Endothelial cell of umbilical vein (primary cell): ENCODE results near the gene ASIC5. TPM values are rescaled to one million over a fixed set of nuclear protein-coding genes. Genes with fewer than 3 reads are reported as not detected.

Source experiments
- BruUV-seq: library from RNA; stranded (reverse); fragments of 400-500 nt; replicated peaks from 2 replicates; lab custom pipeline; 2021; lab: Mats Ljungman, UMichigan
- CTCF ChIA-PET: fragments of 300-600, 350-600 bp; sonication (Branson Sonifier 250); formaldehyde crosslinking; loops from one replicate; lab custom pipeline; 2021; ENCODE audit warnings: antibody characterized with exemption, inconsistent platforms; lab: Charles Lee
- POLR2A ChIA-PET: fragments of 300-600, 350-600 bp; sonication (Branson Sonifier 250); formaldehyde crosslinking; loops from one replicate; lab custom pipeline; 2021; ENCODE audit warnings: antibody characterized with exemption, inconsistent platforms; lab: Charles Lee
- DNase-seq: peaks from one replicate; pipeline ENCODE4 v3.0.0-alpha.2; 2011; ENCODE audit warnings: low read depth, low spot score
- FAIRE-seq: peaks from 2 replicates; lab custom pipeline; 2011; peaks lifted over from hg19 to GRCh38; lab: Jason Lieb, UNC
- H2AFZ ChIP-seq: 2 replicates; pipeline ENCODE4 v1.6.0; 2012; ENCODE audit warnings: low read depth, low read length, control low read depth, inconsistent platforms
- H3K27ac ChIP-seq: 2 replicates; pipeline ENCODE4 v1.5.1; 2011; ENCODE audit warnings: low read depth, mild to moderate bottlenecking, control low read depth, low read length, moderate library complexity; ENCODE audit not compliant: insufficient read depth
- H3K27me3 ChIP-seq, 2 experiments: 2 replicates each; pipeline versions ENCODE4 v1.6.0 to v1.6.1; 2011; ENCODE audit warnings: low read length in 2 of 2, mixed read lengths in 1 of 2; ENCODE audit not compliant: control insufficient read depth in 2 of 2, insufficient read depth in 2 of 2
- H3K36me3 ChIP-seq, 2 experiments: 2 replicates in 1 of 2; 3 replicates in 1 of 2; pipeline ENCODE4 v1.5.1; 2011; ENCODE audit warnings: low read length in 2 of 2, mild to moderate bottlenecking in 1 of 2, moderate library complexity in 1 of 2; ENCODE audit not compliant: control insufficient read depth in 2 of 2, insufficient read depth in 2 of 2; ENCODE audit errors: extremely low read depth in 1 of 2
- H3K4me1 ChIP-seq: 3 replicates; pipeline ENCODE4 v1.5.1; 2011; ENCODE audit warnings: mild to moderate bottlenecking, low read length; ENCODE audit not compliant: control insufficient read depth, insufficient read depth; ENCODE audit errors: extremely low read depth
- H3K4me2 ChIP-seq: 2 replicates; pipeline ENCODE4 v1.6.1; 2011; ENCODE audit warnings: low read length, control low read depth, mixed read lengths; ENCODE audit not compliant: insufficient read depth
- H3K4me3 ChIP-seq, 3 experiments: fragments of 200-600 bp in 1 of 3; sonication (generic), shearing (Covaris generic) in 1 of 3; replicated peaks in 1 of 3; 2 replicates each; pipeline ENCODE4 v1.5.1; 2011 to 2016; ENCODE audit warnings: control low read depth in 3 of 3, low read length in 3 of 3, mild to moderate bottlenecking in 2 of 3, inconsistent platforms in 1 of 3, low read depth in 1 of 3, moderate library complexity in 1 of 3; ENCODE audit not compliant: insufficient read depth in 1 of 3
- H3K79me2 ChIP-seq: 2 replicates; pipeline ENCODE4 v1.6.0; 2012; ENCODE audit warnings: low read length, inconsistent platforms; ENCODE audit not compliant: control insufficient read depth, insufficient read depth
- H3K9ac ChIP-seq: replicated peaks from 2 replicates; pipeline ENCODE3; 2011; ENCODE audit warnings: low read length, control low read depth; ENCODE audit not compliant: insufficient read depth; ENCODE audit errors: extremely low read depth
- H3K9me1 ChIP-seq: replicated peaks from 3 replicates; pipeline ENCODE4 v1.6.0; 2011; ENCODE audit warnings: mild to moderate bottlenecking, low read length; ENCODE audit not compliant: control insufficient read depth, insufficient read depth; ENCODE audit errors: extremely low read depth
- H3K9me3 ChIP-seq: replicated peaks from 2 replicates; pipeline ENCODE4 v1.5.1; 2012; ENCODE audit warnings: low read length, inconsistent platforms; ENCODE audit not compliant: control insufficient read depth, insufficient read depth
- H4K20me1 ChIP-seq: replicated peaks from 2 replicates; pipeline ENCODE3; 2011; ENCODE audit warnings: mild to moderate bottlenecking, low read length; ENCODE audit not compliant: control insufficient read depth, insufficient read depth; ENCODE audit errors: extremely low read depth
- CTCF ChIP-seq, 2 donors: IDR thresholded peaks; 1 replicate in 1 of 2; 2 replicates in 1 of 2; pipeline ENCODE4 v1.5.1; 2011; ENCODE audit warnings: low read length in 2 of 2, mild to moderate bottlenecking in 2 of 2, moderate library complexity in 2 of 2, control low read depth in 1 of 2, inconsistent platforms in 1 of 2, low read depth in 1 of 2; ENCODE audit not compliant: insufficient read depth in 1 of 2; ENCODE audit errors: extremely low read depth in 1 of 2
- EZH2 ChIP-seq: IDR thresholded peaks from 2 replicates; pipeline ENCODE4 v1.6.1; 2012; ENCODE audit warnings: borderline replicate concordance, low read depth, mild to moderate bottlenecking, moderate library complexity, low read length, inconsistent platforms; ENCODE audit not compliant: severe bottlenecking
- FOS ChIP-seq: IDR thresholded peaks from 2 replicates; pipeline ENCODE4 v1.6.1; 2011; ENCODE audit warnings: mild to moderate bottlenecking, low read length, moderate library complexity, borderline replicate concordance; ENCODE audit not compliant: insufficient read depth
- GATA2 ChIP-seq: IDR thresholded peaks from 2 replicates; pipeline ENCODE4 v1.7.0; 2011; ENCODE audit warnings: low read depth, mild to moderate bottlenecking, moderate library complexity, mixed read lengths, low read length; ENCODE audit not compliant: insufficient read length, insufficient read depth
- JUN ChIP-seq: IDR thresholded peaks from 2 replicates; pipeline ENCODE4 v1.6.1; 2011; ENCODE audit warnings: borderline replicate concordance, low read depth; ENCODE audit not compliant: insufficient read length, insufficient read depth
- MYC ChIP-seq: IDR thresholded peaks from one replicate; pipeline ENCODE4 v1.6.1; 2011; ENCODE audit warnings: mild to moderate bottlenecking, low read depth, low read length
- POLR2A ChIP-seq: IDR thresholded peaks from 2 replicates; pipeline ENCODE4 v1.6.1; 2012; ENCODE audit warnings: low read depth, mild to moderate bottlenecking, control low read depth, low read length
- POLR2AphosphoS5 ChIP-seq: IDR thresholded peaks from 2 replicates; pipeline ENCODE4 v1.6.1; 2012; ENCODE audit warnings: low read depth, mild to moderate bottlenecking, control low read depth, low read length, moderate library complexity; ENCODE audit not compliant: insufficient read depth
- dilution Hi-C: fragments of 300-500 bp; cut with MboI; formaldehyde crosslinking; loops from one replicate; pipeline ENCODE4 v1.15.0; 2019; ENCODE audit warnings: low sequenced_read_pairs; ENCODE audit not compliant: extremely low pct_ligation_motif_present
- intact Hi-C: fragments of 100-400 bp; cut with micrococcal nuclease; formaldehyde crosslinking; loops from one replicate; pipeline ENCODE4 v1.10.0; 2022
- polyA plus RNA-seq, 4 experiments: library from polyadenylated mRNA; depleted of rRNA in 3 of 4; stranded (reverse) in 3 of 4; unstranded in 1 of 4; fragments of >200 nt; gene quantifications; 2 replicates each; pipeline versions ENCODE4 v1.2.1 to v1.2.3, GENCODE V29; 2011 to 2012; ENCODE audit warnings: missing spikeins in 1 of 4
- total RNA-seq: library from RNA; stranded (reverse); gene quantifications from 2 replicates; pipeline ENCODE4 v1.2.3, GENCODE V29; 2021
- TF ChIP-seq, protein P1 (sequence below): IDR thresholded peaks from 2 replicates; pipeline ENCODE4 v1.6.1; 2011; ENCODE audit not compliant: insufficient read depth, insufficient read length

Gene ASIC5
- total and polyA plus RNA-seq, 2 donors (not counting 3 experiments of a cell fraction or from before 2014, with no cell fraction given) = not detected

DNA sequence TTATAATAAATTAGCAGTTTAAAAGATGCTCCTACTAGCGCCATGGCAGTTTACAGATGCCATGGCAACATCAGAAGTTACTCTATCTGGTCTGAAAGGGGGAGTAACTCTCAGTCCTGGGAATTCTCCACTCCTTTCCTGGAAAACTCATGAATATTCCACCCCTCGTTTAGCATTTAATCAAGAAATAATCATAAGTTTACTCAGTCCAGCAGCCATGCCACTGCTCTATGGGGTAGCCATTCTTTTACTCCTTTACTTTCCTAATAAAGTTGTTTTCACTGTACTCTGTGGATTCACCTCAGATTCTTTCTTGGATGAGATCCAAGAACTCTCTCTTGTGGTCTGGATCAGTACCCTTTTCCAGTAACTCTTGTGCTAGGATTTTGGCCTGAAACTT is 55.0 kb downstream of the ASIC5 start:
- Histone ChIP-seq H3K9me3 (no peaks in the 10 kb centered on the region), H3K4me2 (no peak overlapping the region), H3K79me2 (no peaks in the 10 kb centered on the region), H3K36me3 (no peaks in the 10 kb centered on the region), H3K4me3 (no peak overlapping the region), H3K27ac (no peak overlapping the region), H3K27me3 (no peaks in the 10 kb centered on the region), H4K20me1 (no peaks in the 10 kb centered on the region), H2AFZ (no peak overlapping the region), H3K4me1 (no peaks in the 10 kb centered on the region), H3K9me1 (no peaks in the 10 kb centered on the region), H3K9ac (no peak overlapping the region)
- dilution Hi-C loops (no loop called here), intact Hi-C loops (no loop called here)
- no TSS peak for BruUV-seq
- DNase-seq = no peak
- POLR2A ChIA-PET = no interaction called here
- TF ChIP-seq JUN (no peak), MYC (no peak), CTCF (IDR thresholded peaks at IDR 0.05; ENCODE audit: extremely low read depth in 1 of 2, insufficient read depth in 1 of 2, low read depth in 1 of 2, low read length in 2 of 2) (no peak), POLR2A (no peak), EZH2 (no peak), POLR2AphosphoS5 (no peak), GATA2 (no peak), FOS (no peak)
- TF ChIP-seq, protein P1, sequence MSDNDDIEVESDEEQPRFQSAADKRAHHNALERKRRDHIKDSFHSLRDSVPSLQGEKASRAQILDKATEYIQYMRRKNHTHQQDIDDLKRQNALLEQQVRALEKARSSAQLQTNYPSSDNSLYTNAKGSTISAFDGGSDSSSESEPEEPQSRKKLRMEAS = no peak
- FAIRE-seq = no peak
- CTCF ChIA-PET = interaction anchor here (1.0 to 2.2 kb wide), 4 partner anchors 10 to 142 kb away, joined by 3 to 32 read pairs (median 6); partner anchors contain the start of gene CTSO
